Keratinocyte (primary cell): ENCODE results near the gene A2ML1.

Experiments
- CTCF ChIP-seq, 3 experiments: IDR thresholded peaks in 1 of 3; conservative IDR thresholded peaks in 1 of 3; optimal IDR thresholded peaks in 1 of 3; 2 replicates in 2 of 3; 3 replicates in 1 of 3; pipeline versions ENCODE3 to v1.5.1; 2011; ENCODE audit warnings: low read length in 3 of 3, mild to moderate bottlenecking in 3 of 3, moderate library complexity in 2 of 3, control low read depth in 1 of 3, inconsistent platforms in 1 of 3; ENCODE audit not compliant: insufficient read depth in 2 of 3; ENCODE audit errors: extremely low read depth in 1 of 3
- EZH2 ChIP-seq: IDR thresholded peaks from one replicate; pipeline ENCODE4 v1.6.1; 2012; ENCODE audit warnings: inconsistent platforms, mild to moderate bottlenecking, low read length, moderate library complexity

GRCh38 chr12:8844665-8845064 lies 22.2 kb downstream of the A2ML1 start:
- TF ChIP-seq CTCF (optimal IDR thresholded peaks at IDR 0.05 in 1 of 3, IDR thresholded peaks at IDR 0.05 in 1 of 3, conservative IDR thresholded peaks at IDR 0.05 in 1 of 3; ENCODE audit: extremely low read depth in 1 of 3, insufficient read depth in 2 of 3, low read length in 3 of 3) (no peak), EZH2 (no peak)
